H54 (cell line): ENCODE results near the gene ARHGAP23.
A peak's percentile ranks its signal among the peaks of the same experiment; 100 is the strongest.

ENCODE experiments used
- DNase-seq: peaks from one replicate; pipeline ENCODE4 v3.0.0; 2011; ENCODE audit warnings: low spot score, mixed read lengths; ENCODE audit not compliant: insufficient read length
- FAIRE-seq: peaks from 3 replicates; lab custom pipeline; 2011; peaks lifted over from hg19 to GRCh38; lab: Jason Lieb, UNC
- POLR2A ChIP-seq: IDR thresholded peaks from 2 replicates; pipeline ENCODE4 v1.6.1; 2011; ENCODE audit warnings: low read depth, mild to moderate bottlenecking, low read length

ARHGAP23 gene

GRCh38 chr17:38454532-38454931 lies 26.3 kb downstream of the ARHGAP23 start:
- TF ChIP-seq POLR2A = peak; percentile 48; the same call in 1 of the 2 replicates
- DNase-seq (peak; percentile 93), FAIRE-seq (no peak)

- TF ChIP-seq POLR2A = no peak
- no peak for FAIRE-seq
- DNase-seq = no peak
These were observed 27.1 kb downstream of the ARHGAP23 start for GRCh38 chr17:38455288-38455915.

GRCh38 chr17:38456031-38456815 lies 28.0 kb downstream of the ARHGAP23 start:
- TF ChIP-seq POLR2A = no peak
- FAIRE-seq (no peak), DNase-seq (no peak)

- no peak for TF ChIP-seq POLR2A
- DNase-seq (no peak), FAIRE-seq (no peak)
These were observed 29.5 kb downstream of the ARHGAP23 start for GRCh38 chr17:38457577-38458371.

GRCh38 chr17:38458521-38458920 lies 30.3 kb downstream of the ARHGAP23 start:
- TF ChIP-seq POLR2A = no peak
- no peak for FAIRE-seq
- DNase-seq = no peak

- no peak for FAIRE-seq
- no peak for DNase-seq
- TF ChIP-seq POLR2A = no peak
These were observed 31.3 kb downstream of the ARHGAP23 start for GRCh38 chr17:38459567-38459966.

GRCh38 chr17:38460082-38460715 lies 31.9 kb downstream of the ARHGAP23 start:
- FAIRE-seq (no peak), DNase-seq (no peak)
- no peak for TF ChIP-seq POLR2A

- TF ChIP-seq POLR2A = no peak
- DNase-seq = no peak
- no peak for FAIRE-seq
These were observed 32.7 kb downstream of the ARHGAP23 start for GRCh38 chr17:38460716-38461630.

- no peak for TF ChIP-seq POLR2A
- FAIRE-seq = no peak
- DNase-seq = no peak
These were observed 33.4 kb downstream of the ARHGAP23 start for GRCh38 chr17:38461683-38462082.

GRCh38 chr17:38463451-38463858 lies 35.2 kb downstream of the ARHGAP23 start:
- no peak for TF ChIP-seq POLR2A
- FAIRE-seq = no peak
- no peak for DNase-seq

- no peak for FAIRE-seq
- no peak for TF ChIP-seq POLR2A
These were observed 36.0 kb downstream of the ARHGAP23 start for GRCh38 chr17:38464251-38464722.

GRCh38 chr17:38464723-38465390 lies 36.6 kb downstream of the ARHGAP23 start:
- TF ChIP-seq POLR2A = peak; percentile 12; the same call in 1 of the 2 replicates
- FAIRE-seq (no peak), DNase-seq (peak; percentile 91)

More at GRCh38 chr17:38464251-38464722, 36.0 kb downstream of the ARHGAP23 start:
- no peak for DNase-seq
